ENCODE measurements around the gene WDR48.

The WDR48 gene

DNA sequence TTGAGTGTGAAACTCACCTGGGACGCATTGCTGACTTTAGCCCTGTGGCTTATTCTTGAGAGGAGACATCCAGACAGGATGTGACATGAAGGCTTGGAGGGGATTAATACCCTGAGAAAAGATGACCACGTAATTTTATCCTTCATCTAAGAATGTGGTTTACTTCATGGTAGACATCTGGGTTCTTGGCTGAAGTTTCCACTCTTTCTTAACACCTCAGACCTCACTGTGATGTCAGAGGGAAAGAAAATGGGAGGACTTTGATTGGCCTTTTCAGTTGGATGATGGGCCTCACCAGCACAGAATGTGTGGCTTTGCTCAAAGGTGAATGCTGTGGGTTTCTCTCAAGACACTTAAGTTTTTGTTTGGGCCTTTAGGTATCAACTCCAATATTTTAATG, 39.1 kb downstream of the WDR48 start:
- DNase-seq (ENCODE audit: low read depth, low spot score), result peak; percentile 13
- in situ Hi-C loops (cut with HindIII; ENCODE audit: low sequenced_read_pairs), result no loop called here
- TF ChIP-seq, protein P1, sequence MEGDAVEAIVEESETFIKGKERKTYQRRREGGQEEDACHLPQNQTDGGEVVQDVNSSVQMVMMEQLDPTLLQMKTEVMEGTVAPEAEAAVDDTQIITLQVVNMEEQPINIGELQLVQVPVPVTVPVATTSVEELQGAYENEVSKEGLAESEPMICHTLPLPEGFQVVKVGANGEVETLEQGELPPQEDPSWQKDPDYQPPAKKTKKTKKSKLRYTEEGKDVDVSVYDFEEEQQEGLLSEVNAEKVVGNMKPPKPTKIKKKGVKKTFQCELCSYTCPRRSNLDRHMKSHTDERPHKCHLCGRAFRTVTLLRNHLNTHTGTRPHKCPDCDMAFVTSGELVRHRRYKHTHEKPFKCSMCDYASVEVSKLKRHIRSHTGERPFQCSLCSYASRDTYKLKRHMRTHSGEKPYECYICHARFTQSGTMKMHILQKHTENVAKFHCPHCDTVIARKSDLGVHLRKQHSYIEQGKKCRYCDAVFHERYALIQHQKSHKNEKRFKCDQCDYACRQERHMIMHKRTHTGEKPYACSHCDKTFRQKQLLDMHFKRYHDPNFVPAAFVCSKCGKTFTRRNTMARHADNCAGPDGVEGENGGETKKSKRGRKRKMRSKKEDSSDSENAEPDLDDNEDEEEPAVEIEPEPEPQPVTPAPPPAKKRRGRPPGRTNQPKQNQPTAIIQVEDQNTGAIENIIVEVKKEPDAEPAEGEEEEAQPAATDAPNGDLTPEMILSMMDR (IDR thresholded peaks at IDR 0.05; ENCODE audit: low read depth, low read length), result no peak
- H3K4me3 ChIP-seq (ENCODE audit: low read depth, low read length), result no peak overlapping the region

DNA sequence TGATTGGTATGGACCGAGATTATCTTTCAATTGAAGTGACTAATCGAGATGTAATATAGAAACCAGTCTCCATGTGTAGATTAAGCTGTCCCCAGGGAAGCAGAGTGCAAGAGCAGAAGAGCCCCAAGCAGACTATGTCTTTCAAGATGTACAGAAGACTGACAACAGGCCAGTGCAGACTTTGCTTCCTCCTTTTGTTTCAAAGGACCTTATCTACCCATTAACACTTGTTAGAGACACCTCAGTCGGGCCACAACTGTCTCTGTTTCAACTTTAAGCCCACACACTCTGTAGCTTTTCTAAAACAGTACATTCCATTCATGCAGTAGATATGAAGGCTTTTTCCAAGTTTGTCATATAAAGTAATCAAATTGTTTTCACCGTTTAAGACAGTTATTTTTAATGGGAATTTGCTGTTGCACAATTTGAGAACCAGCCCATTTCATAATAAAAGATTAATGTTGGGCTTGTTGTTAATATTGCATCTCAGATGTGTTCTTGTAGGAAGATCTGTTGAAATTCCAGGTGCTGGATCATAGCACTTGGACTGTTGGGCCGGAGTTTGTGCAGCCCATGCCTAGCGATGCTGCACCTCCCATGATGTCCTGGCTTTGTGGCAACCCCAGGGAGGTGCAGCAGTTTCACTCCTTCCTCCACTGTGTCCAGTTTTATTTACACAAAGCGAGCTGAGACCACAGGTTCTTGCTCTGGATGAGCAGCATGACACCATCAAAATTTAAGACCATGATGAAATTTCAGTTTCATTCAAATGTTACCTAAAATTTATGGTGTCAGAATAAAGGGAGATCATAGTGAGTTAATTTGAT, 43.2 kb downstream of the WDR48 start:
- DNase-seq (ENCODE audit: low read depth, low spot score), result no peak
- TF ChIP-seq, protein P1 (IDR thresholded peaks at IDR 0.05; ENCODE audit: low read depth, low read length), result no peak
- no peak overlapping the region for H3K4me3 ChIP-seq (ENCODE audit: low read depth, low read length)
- in situ Hi-C loops (cut with HindIII; ENCODE audit: low sequenced_read_pairs), result no loop called here

DNA sequence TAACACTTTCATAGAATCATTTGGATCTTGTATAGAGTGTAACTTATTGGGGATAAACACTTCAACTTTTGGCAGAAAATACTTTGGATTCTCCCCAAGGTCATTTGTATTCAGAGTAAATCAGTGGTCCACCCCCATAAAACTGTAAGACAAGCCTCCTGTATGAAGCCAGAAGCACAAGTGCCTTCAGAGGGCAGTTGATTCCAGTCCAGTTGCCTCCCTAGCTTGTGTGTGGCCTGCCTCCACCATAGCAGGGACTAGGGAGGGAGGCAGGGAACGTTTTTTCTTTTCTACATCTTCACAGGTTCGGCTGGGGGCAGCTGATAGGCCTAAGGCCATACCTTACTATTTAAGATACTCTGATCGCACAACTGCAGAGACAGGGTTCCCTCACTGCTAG, 44.0 kb downstream of the WDR48 start:
- no peak for DNase-seq (ENCODE audit: low read depth, low spot score)
- in situ Hi-C loops (cut with HindIII; ENCODE audit: low sequenced_read_pairs), result no loop called here
- TF ChIP-seq, protein P1 (IDR thresholded peaks at IDR 0.05; ENCODE audit: low read depth, low read length), result no peak
- no peak overlapping the region for H3K4me3 ChIP-seq (ENCODE audit: low read depth, low read length)

DNA sequence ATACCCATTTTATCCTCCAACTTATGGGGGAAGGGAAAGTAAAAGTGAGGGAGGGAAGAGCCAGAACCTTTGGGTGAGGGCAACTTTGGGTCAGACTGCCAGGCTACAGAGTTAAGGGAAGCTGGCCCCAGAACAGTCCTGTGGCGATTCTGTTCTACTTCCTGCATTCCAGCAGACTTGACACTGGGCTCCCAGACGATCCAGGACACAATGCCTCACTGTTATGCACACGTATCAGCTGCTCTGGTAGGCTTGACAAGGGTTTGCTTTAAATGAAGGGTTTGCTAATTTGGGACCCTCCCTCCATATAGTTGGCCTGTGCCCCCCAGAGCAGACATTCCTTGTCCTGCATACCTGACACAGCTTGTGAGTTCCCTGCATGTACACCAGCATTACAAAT, 45.0 kb downstream of the WDR48 start:
- TF ChIP-seq, protein P1 (IDR thresholded peaks at IDR 0.05; ENCODE audit: low read depth, low read length), result no peak
- DNase-seq (ENCODE audit: low read depth, low spot score), result no peak
- in situ Hi-C loops (cut with HindIII; ENCODE audit: low sequenced_read_pairs), result no loop called here
- H3K4me3 ChIP-seq (ENCODE audit: low read depth, low read length), result no peak overlapping the region

DNA sequence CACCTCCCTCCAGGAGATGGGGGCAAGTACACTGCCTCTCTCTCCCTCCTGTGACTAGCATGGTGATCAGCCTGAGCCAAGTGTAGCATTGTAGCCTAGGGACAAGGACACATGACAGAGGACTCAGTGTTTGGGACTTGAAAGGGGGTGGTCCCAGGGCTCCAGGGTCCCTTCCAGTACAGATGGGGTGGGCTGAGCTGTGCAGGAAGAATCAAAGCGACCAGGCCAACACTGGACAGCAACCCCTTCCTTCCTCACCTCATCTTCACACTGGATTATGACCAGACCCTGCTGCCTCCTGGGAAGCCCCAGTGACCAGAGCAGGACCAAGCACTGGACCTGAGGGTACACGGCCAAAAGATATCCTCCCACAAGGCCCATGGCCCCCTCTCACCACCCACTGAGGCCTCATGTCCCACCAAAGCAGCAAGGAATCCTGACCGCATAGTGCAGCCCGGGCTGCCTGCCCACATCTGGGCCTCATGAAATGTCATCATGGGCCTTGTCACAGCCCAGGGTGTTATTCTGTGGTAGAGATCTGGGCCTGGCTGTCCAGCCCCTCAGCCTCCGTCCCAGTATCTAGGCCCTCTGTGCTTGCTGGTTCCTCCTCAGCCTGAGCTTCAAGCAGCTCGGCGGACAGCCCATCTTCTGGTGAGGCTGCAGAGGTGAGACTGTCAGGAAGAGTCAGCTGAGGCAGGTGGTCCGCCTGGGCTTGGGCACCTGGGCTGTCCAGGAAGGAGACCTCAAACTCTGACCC, 46.1 kb downstream of the WDR48 start:
- DNase-seq (ENCODE audit: low read depth, low spot score), result no peak
- TF ChIP-seq, protein P1 (IDR thresholded peaks at IDR 0.05; ENCODE audit: low read depth, low read length), result no peak
- no peak overlapping the region for H3K4me3 ChIP-seq (ENCODE audit: low read depth, low read length)
- in situ Hi-C loops (cut with HindIII; ENCODE audit: low sequenced_read_pairs), result no loop called here

DNA sequence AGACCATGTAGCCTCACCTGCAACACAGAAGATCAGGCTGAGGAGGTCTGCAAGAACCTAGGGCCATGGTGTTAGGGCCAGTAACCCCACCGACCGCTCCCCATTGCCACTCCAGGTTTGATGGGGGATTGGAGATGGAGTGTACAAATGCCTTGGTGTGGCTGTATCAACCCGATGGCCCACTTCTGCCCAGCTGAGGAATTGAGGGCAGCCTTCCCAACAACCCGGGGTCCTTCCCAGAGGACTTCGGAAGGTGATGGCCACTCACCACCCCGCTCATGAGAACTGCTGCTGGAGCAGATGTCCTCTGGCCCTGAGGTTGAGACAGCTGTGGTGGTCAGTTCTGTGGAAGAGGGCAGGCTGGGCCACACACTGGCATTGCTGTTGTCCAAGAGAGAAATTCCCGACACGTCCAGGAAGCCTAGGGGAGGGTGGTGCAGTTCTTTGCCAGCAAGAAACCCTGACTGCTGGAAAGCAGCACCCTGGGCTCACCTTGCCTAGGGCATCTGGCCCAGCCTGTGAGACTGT, 46.7 kb downstream of the WDR48 start:
- in situ Hi-C loops (cut with HindIII; ENCODE audit: low sequenced_read_pairs), result no loop called here
- TF ChIP-seq, protein P1 (IDR thresholded peaks at IDR 0.05; ENCODE audit: low read depth, low read length), result no peak
- no peak overlapping the region for H3K4me3 ChIP-seq (ENCODE audit: low read depth, low read length)
- no peak for DNase-seq (ENCODE audit: low read depth, low spot score)
